WTC11 (cell line): ENCODE results near the gene FAM171A1.

Experiments
- AFF4 ChIP-seq: sonication (generic); formaldehyde crosslinking; IDR thresholded peaks from 2 replicates; pipeline ENCODE4 v1.8.1; 2023; ENCODE audit warnings: mild to moderate bottlenecking, missing genetic modification reagents, borderline replicate concordance
- ATF2 ChIP-seq: sonication (generic); formaldehyde crosslinking; IDR thresholded peaks from 2 replicates; pipeline ENCODE4 v1.8.1; 2022; ENCODE audit warnings: low read depth, missing genetic modification reagents, borderline replicate concordance
- JUN ChIP-seq: sonication (generic); formaldehyde crosslinking; IDR thresholded peaks from 2 replicates; pipeline ENCODE4 v1.8.0; 2023; ENCODE audit warnings: mild to moderate bottlenecking, missing genetic modification reagents
- MYBL2 ChIP-seq: sonication (generic); formaldehyde crosslinking; IDR thresholded peaks from 2 replicates; pipeline ENCODE4 v1.8.1; 2023; ENCODE audit warnings: mild to moderate bottlenecking, moderate library complexity, missing genetic modification reagents
- SMAD4 ChIP-seq: sonication (generic); formaldehyde crosslinking; IDR thresholded peaks from 2 replicates; pipeline ENCODE4 v1.8.0; 2022; ENCODE audit warnings: mild to moderate bottlenecking, missing genetic modification reagents
- ZNF317 ChIP-seq: sonication (generic); formaldehyde crosslinking; IDR thresholded peaks from 2 replicates; pipeline ENCODE4 v1.8.1; 2023; ENCODE audit warnings: low read depth, mild to moderate bottlenecking, moderate library complexity, missing genetic modification reagents, borderline replicate concordance
- TF ChIP-seq, protein P1 (sequence below): fragments of 200-600 bp; IDR thresholded peaks from 2 replicates; pipeline ENCODE4 v1.8.0; 2022; ENCODE audit warnings: antibody characterized with exemption
- TF ChIP-seq, protein P2 (sequence below): sonication (generic); formaldehyde crosslinking; IDR thresholded peaks from 2 replicates; pipeline ENCODE4 v1.8.1; 2023; ENCODE audit warnings: mild to moderate bottlenecking, missing genetic modification reagents, moderate library complexity
- TF ChIP-seq, protein P3 (sequence below): sonication (generic); formaldehyde crosslinking; IDR thresholded peaks from 2 replicates; pipeline ENCODE4 v1.8.1; 2022; ENCODE audit warnings: low read depth, mild to moderate bottlenecking, moderate library complexity, missing genetic modification reagents, borderline replicate concordance
- TF ChIP-seq, protein P4 (sequence below): sonication (generic); formaldehyde crosslinking; IDR thresholded peaks from 2 replicates; pipeline ENCODE4 v1.8.0; 2022; ENCODE audit warnings: mild to moderate bottlenecking, missing genetic modification reagents

DNA sequence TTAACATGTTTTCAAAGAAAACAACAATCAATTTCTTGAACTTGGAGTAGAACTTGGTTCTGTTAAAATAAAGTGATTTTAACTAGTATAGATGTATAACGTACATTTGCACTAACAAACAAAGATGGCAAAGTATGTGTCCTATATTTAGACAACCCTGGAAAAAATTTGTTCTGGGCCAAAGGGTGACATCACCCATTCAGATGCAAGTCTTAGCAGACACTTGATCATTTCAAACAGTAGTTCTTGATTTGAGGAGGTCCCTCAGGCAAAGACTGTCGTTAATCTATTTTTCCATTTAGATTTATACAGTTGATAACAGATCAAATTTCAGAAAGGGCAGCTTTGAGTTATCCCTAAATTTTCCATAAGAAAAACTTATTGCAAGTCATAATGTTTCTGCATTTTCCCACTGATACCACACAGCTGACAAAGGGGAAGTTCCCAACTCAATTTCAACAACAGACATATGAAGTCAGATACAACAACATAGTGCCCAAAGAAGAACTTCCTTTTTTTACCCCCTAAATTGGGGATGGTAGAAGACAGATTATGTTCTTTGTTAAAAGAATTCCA is 207.7 kb downstream of the FAM171A1 start:
- TF ChIP-seq MYBL2 (CRISPR knock-in tag) (no peak), JUN (CRISPR knock-in tag) (no peak), SMAD4 (CRISPR knock-in tag) (no peak), ZNF317 (CRISPR knock-in tag) (no peak), AFF4 (CRISPR knock-in tag) (no peak), ATF2 (no peak)
- TF ChIP-seq, protein P1, sequence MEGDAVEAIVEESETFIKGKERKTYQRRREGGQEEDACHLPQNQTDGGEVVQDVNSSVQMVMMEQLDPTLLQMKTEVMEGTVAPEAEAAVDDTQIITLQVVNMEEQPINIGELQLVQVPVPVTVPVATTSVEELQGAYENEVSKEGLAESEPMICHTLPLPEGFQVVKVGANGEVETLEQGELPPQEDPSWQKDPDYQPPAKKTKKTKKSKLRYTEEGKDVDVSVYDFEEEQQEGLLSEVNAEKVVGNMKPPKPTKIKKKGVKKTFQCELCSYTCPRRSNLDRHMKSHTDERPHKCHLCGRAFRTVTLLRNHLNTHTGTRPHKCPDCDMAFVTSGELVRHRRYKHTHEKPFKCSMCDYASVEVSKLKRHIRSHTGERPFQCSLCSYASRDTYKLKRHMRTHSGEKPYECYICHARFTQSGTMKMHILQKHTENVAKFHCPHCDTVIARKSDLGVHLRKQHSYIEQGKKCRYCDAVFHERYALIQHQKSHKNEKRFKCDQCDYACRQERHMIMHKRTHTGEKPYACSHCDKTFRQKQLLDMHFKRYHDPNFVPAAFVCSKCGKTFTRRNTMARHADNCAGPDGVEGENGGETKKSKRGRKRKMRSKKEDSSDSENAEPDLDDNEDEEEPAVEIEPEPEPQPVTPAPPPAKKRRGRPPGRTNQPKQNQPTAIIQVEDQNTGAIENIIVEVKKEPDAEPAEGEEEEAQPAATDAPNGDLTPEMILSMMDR: no peak
- TF ChIP-seq, protein P2, sequence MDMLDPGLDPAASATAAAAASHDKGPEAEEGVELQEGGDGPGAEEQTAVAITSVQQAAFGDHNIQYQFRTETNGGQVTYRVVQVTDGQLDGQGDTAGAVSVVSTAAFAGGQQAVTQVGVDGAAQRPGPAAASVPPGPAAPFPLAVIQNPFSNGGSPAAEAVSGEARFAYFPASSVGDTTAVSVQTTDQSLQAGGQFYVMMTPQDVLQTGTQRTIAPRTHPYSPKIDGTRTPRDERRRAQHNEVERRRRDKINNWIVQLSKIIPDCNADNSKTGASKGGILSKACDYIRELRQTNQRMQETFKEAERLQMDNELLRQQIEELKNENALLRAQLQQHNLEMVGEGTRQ (CRISPR knock-in tag): no peak
- TF ChIP-seq, protein P3, sequence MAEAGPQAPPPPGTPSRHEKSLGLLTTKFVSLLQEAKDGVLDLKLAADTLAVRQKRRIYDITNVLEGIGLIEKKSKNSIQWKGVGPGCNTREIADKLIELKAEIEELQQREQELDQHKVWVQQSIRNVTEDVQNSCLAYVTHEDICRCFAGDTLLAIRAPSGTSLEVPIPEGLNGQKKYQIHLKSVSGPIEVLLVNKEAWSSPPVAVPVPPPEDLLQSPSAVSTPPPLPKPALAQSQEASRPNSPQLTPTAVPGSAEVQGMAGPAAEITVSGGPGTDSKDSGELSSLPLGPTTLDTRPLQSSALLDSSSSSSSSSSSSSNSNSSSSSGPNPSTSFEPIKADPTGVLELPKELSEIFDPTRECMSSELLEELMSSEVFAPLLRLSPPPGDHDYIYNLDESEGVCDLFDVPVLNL (CRISPR knock-in tag): no peak
- TF ChIP-seq, protein P4, sequence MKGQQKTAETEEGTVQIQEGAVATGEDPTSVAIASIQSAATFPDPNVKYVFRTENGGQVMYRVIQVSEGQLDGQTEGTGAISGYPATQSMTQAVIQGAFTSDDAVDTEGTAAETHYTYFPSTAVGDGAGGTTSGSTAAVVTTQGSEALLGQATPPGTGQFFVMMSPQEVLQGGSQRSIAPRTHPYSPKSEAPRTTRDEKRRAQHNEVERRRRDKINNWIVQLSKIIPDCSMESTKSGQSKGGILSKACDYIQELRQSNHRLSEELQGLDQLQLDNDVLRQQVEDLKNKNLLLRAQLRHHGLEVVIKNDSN (CRISPR knock-in tag): no peak
